ENCODE data around the gene B3GNT9.

The B3GNT9 gene

GRCh38 chr16:67150833-67151396, at the start of gene B3GNT9:
Gene B3GNT9 (minus strand): TSS chr16:67150998. CDS start chr16:67150485, 513 bp downstream.
- no peak for DNase-seq

DNA sequence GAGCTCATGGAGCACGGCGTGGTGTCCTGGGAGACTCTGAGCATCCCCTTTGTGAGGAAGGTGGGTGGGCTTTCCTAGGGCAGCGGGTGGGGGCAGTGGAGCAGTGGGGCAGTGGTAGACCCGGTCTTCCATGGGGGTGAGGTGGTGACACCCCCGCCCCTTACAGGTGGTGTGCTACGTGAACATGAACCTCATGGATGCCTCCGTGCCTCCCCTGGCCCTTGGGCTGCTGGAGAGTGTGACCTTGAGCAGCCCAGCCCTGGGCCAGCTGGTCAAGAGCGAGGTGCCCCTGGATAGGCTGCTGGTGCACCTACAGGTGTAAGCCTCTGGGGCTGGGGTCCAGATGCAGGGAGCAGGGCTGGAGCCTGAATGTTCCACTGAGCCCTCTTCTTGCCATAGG, 49.7 kb upstream of the B3GNT9 start:
- no peak for DNase-seq

GRCh38 chr16:67199808-67200198, 49.0 kb upstream of the B3GNT9 start:
- DNase-seq: no peak

GRCh38 chr16:67199011-67199807, 48.4 kb upstream of the B3GNT9 start, which contains the start of gene ELMO3:
Gene ELMO3 (plus strand): TSS chr16:67199131. CDS start chr16:67199327, 196 bp downstream.
- no peak for DNase-seq

- no peak for DNase-seq
These were observed 47.5 kb upstream of the B3GNT9 start for GRCh38 chr16:67198238-67198734.

DNA sequence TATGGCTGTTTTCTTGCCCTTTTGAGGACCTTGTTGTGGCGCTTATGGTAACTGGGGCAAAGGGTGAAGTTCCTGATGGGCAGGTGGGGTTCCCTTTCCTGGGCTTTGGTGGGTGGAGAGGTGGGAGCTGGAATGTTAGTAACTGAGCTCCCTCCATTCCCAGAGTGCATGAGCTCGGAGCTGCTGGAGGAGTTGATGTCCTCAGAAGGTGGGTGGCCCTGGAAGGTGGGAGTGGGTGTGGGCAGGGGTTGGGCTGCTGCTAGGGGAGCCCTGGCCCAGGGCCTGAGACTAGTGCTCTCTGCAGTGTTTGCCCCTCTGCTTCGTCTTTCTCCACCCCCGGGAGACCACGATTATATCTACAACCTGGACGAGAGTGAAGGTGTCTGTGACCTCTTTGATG, 46.9 kb upstream of the B3GNT9 start:
- no peak for DNase-seq

GRCh38 chr16:67196881-67197280, 46.1 kb upstream of the B3GNT9 start:
- no peak for DNase-seq

DNA sequence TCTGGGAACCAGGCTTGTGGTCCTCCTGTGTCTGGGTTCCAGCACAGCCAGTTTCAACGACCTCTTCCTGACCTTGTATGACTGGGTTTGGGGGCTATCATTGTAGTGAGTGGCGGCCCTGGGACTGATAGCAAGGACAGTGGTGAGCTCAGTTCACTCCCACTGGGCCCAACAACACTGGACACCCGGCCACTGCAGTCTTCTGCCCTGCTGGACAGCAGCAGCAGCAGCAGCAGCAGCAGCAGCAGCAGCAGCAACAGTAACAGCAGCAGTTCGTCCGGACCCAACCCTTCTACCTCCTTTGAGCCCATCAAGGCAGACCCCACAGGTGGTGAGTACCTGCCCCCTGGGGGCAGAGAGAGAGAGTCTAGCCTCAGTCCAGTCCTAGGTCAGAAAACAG, 44.9 kb upstream of the B3GNT9 start:
- DNase-seq: no peak

DNA sequence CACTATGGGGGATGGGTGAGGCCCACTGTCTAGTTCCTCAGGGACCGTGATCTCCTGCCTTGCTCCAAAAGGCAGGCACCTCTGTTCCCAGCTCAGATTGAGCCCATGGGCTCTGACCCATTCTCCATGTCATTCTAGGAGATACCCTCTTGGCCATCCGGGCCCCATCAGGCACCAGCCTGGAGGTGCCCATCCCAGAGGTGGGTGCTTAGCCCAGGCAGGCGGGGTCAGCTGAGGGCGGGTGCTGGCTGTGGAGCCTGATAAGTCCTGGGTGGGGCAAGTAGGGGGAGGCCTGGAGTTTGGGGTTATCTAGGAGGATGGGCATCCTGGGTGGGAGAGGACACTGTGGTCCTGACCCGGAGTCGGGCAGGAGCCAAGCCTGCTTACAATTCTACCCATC, 43.5 kb upstream of the B3GNT9 start:
- no peak for DNase-seq

DNA sequence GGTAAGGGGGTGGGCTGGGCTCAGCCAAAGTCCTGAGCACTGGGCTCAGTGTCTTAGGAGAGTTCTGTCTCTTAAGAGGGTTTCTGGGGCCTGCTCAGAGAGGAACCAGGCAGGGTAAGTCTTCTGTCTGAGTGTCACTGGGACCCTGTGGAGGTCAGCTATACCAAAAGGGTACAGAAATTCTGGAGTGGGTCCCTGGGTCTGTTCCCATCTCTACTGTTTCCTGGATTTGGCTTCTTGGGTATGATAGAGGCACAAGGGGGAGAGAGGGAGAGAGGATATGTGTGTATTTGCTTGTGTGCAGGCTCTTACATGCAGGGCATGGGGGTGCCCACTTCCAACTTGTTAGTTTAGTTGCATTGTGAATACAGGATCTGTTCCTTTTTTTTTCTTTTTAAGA, 42.7 kb upstream of the B3GNT9 start:
- DNase-seq: no peak

GRCh38 chr16:67192781-67193361, 42.1 kb upstream of the B3GNT9 start:
- no peak for DNase-seq

DNA sequence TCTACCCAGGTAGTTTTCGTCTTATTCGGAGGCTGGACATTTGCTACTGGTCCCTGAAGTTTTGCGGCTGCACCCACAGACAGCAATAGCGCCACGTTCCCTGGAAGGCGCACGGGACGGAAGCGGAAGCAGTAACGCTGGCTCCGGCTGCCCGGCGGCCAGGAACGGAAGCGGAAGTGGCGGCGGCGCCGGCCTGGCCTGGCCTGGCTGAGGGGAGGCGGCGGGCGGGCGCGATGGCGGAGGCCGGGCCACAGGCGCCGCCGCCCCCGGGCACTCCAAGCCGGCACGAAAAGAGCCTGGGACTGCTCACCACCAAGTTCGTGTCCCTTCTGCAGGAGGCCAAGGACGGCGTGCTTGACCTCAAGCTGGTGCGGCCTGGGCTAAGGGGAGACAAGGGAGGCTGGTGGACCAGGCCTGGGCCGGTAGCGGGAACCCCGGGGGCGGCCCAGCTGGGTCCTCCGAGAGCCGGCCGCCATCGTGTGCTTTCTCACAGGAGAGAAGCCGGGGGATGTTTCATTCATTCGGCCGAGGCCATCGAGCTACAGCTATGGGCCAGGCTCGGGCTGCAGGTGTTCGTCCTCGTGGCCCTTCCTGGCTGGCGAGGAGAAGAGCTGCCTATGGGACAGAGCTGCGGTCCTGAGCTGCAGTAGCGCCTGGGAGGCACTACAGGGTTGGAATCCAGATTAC, 41.3 kb upstream of the B3GNT9 start, which contains the start of gene E2F4:
Gene E2F4 (plus strand): TSS at position 161 of the 687 bp plus-strand sequence. CDS start 73 bp downstream, at position 234.
- DNase-seq: peak; percentile 72 to 76 (median 74)

DNA sequence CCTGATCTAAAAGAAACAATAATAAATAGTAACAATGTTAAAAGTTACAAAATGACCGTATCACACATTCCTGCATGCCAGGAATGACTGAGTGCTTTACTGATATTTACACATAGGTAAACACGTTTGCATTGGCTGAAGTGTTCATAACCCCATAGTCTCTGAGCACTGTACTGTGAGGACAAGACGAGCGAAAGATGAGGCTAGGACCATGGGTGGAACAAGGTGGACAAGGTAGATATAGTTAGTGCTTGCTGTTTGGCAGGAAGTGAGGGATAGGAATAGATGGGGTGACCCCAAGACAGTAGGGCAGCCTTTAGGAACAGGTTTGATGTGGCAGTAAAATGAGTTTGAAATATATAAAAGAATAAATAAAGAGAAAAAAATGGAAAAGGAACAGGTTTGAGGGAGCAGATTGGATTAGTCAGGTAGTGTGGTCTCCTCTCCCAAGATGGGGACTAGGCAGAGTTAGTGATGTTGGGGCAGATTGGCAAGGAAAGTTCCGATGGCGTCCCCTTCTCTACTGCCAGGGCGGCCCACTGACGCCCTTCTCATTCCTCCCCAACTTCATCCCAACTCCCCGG, 40.7 kb upstream of the B3GNT9 start:
- no peak for DNase-seq

- DNase-seq: no peak
These were observed 39.9 kb upstream of the B3GNT9 start for GRCh38 chr16:67190448-67191399.

- DNase-seq: no peak
These were observed 39.2 kb upstream of the B3GNT9 start, which contains the start of gene EXOC3L1 for GRCh38 chr16:67190041-67190440. Gene EXOC3L1 (minus strand): TSS chr16:67190136. CDS start chr16:67189676, 460 bp downstream.

DNA sequence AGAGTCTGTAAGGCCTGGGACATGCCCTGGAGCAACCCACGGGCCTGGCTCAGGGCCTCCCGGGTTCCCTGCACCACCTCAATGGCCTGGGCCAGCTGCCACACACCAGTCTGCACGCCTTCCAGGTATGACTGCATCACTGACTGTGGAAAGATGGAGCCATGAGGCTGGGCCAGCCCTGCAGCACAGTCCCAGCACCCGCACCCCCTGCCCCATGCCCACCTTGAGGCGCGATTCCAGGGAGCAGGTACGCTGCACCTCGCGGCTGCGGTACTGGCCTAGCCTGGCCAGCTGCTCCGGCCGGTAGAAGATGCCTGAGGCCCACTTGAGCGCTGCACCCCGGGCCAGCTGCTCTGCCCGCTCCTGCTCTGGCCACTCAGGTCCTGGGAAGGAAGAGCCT, 38.0 kb upstream of the B3GNT9 start:
- no peak for DNase-seq

DNA sequence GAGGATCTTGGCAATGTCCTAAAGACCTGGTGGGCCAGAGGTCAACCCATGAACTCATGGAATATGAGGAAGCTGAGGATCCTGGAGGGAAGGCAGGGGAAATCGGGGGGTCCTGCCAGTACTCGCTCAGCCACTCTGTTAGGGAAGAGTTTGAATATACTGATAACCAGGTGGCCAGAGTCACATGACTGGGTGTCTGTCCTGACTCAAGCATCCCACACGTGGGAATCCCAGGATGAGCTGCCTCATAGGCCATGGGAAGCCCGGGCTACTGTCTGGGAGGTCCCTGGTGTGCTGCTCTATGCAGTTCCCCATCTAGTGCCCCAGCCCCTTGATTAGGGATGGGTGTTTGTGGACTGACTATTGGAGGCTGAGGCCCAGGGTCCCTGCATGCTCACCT, 37.5 kb upstream of the B3GNT9 start:
- DNase-seq: no peak

GRCh38 chr16:67187175-67187890, 36.5 kb upstream of the B3GNT9 start:
- no peak for DNase-seq

GRCh38 chr16:67186550-67186950, 35.8 kb upstream of the B3GNT9 start:
- DNase-seq: no peak

DNA sequence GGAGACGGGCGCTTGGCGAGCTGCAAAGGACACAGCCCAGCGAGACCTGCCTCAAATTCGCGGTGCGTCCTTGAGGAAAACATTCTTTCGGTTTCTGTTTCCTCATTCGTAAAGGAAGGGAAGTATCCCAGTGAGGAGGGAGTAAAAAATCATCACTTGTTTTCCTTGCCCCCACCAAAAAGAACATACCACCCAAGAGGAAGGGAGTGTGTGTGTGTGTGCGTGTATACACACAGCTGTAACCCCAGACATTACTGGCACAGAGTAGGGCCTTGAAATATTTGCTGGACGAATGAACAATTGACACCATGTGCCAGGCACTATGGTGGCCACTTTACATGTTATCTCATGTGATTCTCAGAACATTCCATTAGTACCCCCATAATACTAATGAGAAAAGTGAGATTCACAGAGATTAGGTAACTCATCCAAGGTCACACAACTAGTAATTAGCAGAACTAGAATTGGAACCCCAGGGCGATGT, 34.9 kb upstream of the B3GNT9 start:
- no peak for DNase-seq
